NCI-H187 (cell line): ENCODE measurements around the gene MICALL1.

Experiments
- DNase-seq, 2 experiments: peaks; one replicate each; lab custom pipeline; 2025; lab: John Stamatoyannopoulos, UW

The MICALL1 gene

GRCh38 chr22:37904572-37905533, 1.2 kb upstream of the MICALL1 start:
- no peak for DNase-seq

- no peak for DNase-seq
Observed at GRCh38 chr22:37906364-37907008, 389 bp downstream of the MICALL1 start.

- no peak for DNase-seq
Observed at GRCh38 chr22:37907036-37907954, 1.2 kb downstream of the MICALL1 start.

GRCh38 chr22:37909766-37910165, 3.7 kb downstream of the MICALL1 start:
- DNase-seq = no peak

GRCh38 chr22:37910890-37911672, 5.0 kb downstream of the MICALL1 start:
- no peak for DNase-seq

DNA sequence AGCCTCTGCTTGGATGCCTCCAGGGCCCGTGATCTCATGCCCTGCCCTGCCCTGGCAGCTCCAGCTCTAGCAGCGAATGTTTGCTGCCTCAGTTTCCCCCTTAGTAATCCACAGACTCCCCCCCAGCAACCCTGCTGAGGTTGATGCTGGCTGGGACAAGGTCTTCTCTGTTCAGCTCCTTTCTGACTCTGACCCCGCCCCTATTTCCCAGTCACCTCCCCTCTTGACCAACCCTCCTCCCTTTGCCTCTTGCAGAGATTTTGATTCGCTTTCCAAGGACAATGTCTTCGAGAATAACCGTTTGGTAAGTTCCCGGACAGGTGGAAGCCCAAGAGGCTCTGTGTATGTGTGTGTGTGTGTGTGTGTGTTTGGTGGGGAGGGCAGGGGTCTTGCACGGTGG, 5.6 kb downstream of the MICALL1 start:
- DNase-seq = no peak

- no peak for DNase-seq
Observed at GRCh38 chr22:37912171-37912570, 6.1 kb downstream of the MICALL1 start.

- DNase-seq = no peak
Observed at GRCh38 chr22:37913233-37913721, 7.2 kb downstream of the MICALL1 start.

- DNase-seq = no peak
Observed at GRCh38 chr22:37916311-37916710, 10.2 kb downstream of the MICALL1 start.

GRCh38 chr22:37917874-37918548, 11.9 kb downstream of the MICALL1 start:
- no peak for DNase-seq

GRCh38 chr22:37918580-37919270, 12.6 kb downstream of the MICALL1 start:
- no peak for DNase-seq

DNA sequence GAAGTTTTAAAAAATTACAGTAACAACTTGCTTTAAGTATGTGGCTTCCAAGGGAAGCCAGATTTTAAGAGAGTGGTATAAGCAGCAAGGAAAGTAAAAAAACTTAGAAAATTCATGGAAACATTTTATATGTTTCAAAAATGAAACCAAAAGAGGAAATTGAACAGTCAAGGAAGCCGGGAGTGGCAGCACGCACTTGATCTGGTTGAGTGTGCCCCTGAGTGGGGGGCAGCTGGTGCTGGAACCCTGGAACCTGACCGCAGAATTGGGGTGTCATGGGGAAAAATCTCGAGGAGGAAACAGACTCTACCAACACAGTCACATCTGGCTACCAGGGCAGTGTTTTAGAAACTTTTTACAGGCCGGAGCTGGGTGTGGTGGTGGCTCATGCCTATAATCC, 14.0 kb downstream of the MICALL1 start:
- DNase-seq = no peak

- no peak for DNase-seq
Observed at GRCh38 chr22:37922191-37922590, 16.1 kb downstream of the MICALL1 start.

DNA sequence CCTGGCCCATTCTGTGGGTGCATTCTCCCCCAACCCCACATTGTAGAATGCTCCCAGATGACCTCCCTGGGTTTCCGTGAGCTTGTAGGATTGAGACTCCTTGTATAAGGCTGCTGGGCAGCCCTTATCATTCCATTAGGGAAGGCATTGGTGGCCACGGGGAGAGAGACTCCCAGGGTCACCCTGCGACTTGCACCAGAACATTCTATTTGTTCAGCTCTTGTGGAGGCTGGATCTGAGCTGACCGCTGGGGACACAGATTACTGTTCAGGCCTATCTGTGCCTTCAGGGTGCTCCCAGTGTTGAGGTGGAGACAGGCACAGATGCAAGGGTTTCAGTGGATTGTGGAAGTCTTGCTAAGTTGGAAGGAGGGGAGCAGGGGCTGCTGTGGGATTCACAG, 17.8 kb downstream of the MICALL1 start:
- no peak for DNase-seq

DNA sequence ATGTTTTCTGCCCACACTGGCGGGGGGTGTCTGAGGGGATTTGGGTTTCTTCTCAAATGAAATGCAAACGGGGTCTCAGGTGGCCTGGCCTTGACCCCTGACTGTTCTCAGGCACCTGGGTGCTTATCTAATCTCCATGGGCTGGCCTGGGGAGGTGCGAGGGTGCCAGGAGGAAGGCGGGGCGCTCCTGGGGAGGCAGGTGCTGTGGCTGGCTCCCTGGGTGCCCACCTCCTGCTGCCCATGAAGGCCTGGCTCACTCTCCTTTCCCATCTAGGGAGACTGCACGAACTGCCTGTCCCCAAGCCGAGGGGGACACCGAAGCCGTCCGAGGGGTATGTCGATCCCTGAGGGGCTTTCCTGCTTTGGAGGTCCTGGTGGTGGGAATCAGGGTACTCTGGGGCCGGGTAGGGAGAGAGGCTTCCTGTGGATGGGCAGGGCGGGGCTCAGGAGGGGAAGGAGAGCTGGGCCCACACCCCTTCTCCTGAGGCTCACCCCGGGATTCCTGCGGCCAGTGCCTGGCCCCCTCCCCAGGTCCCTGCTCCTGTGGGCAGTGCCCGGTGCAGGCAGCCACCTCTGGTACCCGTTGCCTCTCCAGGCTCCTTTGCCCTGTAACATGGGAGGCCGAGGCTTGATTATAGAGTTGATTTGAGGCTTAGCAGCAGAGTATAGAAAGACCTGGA, 18.4 kb downstream of the MICALL1 start:
- DNase-seq = no peak

- DNase-seq = no peak
Observed at GRCh38 chr22:37925330-37925729, 19.2 kb downstream of the MICALL1 start.

DNA sequence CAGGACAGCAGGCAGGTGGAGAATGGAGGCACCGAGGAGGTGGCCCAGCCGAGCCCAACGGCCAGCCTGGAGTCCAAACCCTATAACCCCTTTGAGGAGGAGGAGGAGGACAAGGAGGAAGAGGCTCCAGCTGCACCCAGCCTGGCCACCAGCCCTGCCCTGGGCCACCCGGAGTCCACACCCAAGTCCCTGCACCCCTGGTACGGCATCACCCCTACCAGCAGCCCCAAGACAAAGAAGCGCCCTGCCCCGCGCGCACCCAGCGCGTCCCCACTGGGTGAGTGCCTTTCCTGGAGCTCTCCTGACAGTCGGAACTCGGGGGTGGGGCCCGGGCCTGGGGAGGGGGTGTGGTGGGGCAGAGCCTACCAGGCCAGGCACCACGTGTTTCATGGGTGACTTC, 19.7 kb downstream of the MICALL1 start:
- no peak for DNase-seq

DNA sequence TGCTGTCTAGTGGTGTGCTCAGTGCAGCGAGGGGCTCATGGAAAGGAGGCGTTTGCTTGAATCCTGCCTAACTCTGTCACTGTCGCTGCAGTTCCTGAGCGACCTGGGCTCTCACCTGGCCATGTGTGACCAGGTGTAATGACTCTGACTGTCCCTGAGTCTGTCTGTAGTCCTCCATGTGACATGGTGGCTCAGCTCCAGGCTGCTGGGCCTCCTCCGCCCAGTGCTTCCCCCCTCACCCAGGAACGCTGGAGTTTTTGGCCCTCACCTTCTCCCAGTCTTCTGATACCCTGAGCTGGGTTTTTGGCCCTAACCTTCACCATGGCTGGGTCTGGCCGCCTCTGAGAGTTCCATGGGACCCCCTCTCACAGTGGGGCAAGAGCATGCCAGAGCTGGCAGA, 20.3 kb downstream of the MICALL1 start:
- DNase-seq = no peak
